ENCODE measurements around the gene RTCA. TPM values are rescaled to one million over a fixed set of nuclear protein-coding genes. Genes with fewer than 3 reads are reported as not detected.

Gene RTCA
- total and polyA plus RNA-seq, 2 experiments from 2014 or later, result 37.2 to 38.9 TPM

GRCh38 chr1:100342348-100342747 is 76.3 kb downstream of the RTCA start:
- Histone ChIP-seq H2AFZ (no peak overlapping the region), H3K36me3 (replicated peaks; ENCODE audit: insufficient read depth, low read depth) (no peaks in the 10 kb centered on the region), H3K4me3 (no peak overlapping the region), H4K20me1 (ENCODE audit: insufficient read depth, poor library complexity, severe bottlenecking) (no peaks in the 10 kb centered on the region), H3K4me2 (no peak overlapping the region), H3K79me2 (no peaks in the 10 kb centered on the region), H3K9me2 (replicated peaks; ENCODE audit: insufficient read depth) (no peaks in the 10 kb centered on the region), H3K27ac (no peak overlapping the region), H3K9me3 (ENCODE audit: low read depth) (no peaks in the 10 kb centered on the region), H3K4me1 (ENCODE audit: insufficient read depth) (no peaks in the 10 kb centered on the region), H3K27me3 (no peaks in the 10 kb centered on the region)
- TF ChIP-seq, protein P1, sequence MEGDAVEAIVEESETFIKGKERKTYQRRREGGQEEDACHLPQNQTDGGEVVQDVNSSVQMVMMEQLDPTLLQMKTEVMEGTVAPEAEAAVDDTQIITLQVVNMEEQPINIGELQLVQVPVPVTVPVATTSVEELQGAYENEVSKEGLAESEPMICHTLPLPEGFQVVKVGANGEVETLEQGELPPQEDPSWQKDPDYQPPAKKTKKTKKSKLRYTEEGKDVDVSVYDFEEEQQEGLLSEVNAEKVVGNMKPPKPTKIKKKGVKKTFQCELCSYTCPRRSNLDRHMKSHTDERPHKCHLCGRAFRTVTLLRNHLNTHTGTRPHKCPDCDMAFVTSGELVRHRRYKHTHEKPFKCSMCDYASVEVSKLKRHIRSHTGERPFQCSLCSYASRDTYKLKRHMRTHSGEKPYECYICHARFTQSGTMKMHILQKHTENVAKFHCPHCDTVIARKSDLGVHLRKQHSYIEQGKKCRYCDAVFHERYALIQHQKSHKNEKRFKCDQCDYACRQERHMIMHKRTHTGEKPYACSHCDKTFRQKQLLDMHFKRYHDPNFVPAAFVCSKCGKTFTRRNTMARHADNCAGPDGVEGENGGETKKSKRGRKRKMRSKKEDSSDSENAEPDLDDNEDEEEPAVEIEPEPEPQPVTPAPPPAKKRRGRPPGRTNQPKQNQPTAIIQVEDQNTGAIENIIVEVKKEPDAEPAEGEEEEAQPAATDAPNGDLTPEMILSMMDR (IDR thresholded peaks at IDR 0.05; ENCODE audit: poor library complexity), result no peak
- TF ChIP-seq EZH2 (IDR thresholded peaks at IDR 0.05; ENCODE audit: borderline replicate concordance) (no peak), EZH2phosphoT487 (IDR thresholded peaks at IDR 0.05; ENCODE audit: low read depth, severe bottlenecking, unreplicated experiment) (no peak)
- DNase-seq (ENCODE audit: low spot score), result no peak
- WGBS (ENCODE audit: low lambda C conversion rate, missing lambda C conversion rate), result 97% methylated on average over 2 of the region's 2 CpGs

MicroRNAs within 50 kb of the gene (microRNA counts, 767-probe panel; counts per million panel counts)
- microRNA hsa-miR-553, result not detected

Small RNAs within 50 kb of the gene (microRNA-seq; reads per million reads assigned to microRNA genes)
- not detected for gene MIR553

Small RNAs within 50 kb of the gene (small RNA-seq; reads per million reads assigned to genes)
- gene AL445928.1 (not detected), gene MIR553 (not detected)

Other genes with a start within 250 kb of the RTCA start
- gene SASS6, start 133.3 kb upstream of the RTCA start, total RNA-seq, result 4.5 and 7.5 TPM in 2 replicates
- 1.9 and 2.7 TPM in 2 replicates for gene SASS6, start 133.3 kb upstream of the RTCA start, polyA plus RNA-seq
- gene TRMT13, start 133.1 kb upstream of the RTCA start, total RNA-seq, result 13.7 and 18.8 TPM in 2 replicates
- gene TRMT13, start 133.1 kb upstream of the RTCA start, polyA plus RNA-seq, result 8.9 and 9.6 TPM in 2 replicates
- 0.68 and 1.2 TPM in 2 replicates for gene LRRC39, start 88.0 kb upstream of the RTCA start, total RNA-seq
- 0.88 and 1.1 TPM in 2 replicates for gene LRRC39, start 88.0 kb upstream of the RTCA start, polyA plus RNA-seq
- gene DBT, start 16.4 kb upstream of the RTCA start, total RNA-seq, result 10.5 and 11.8 TPM in 2 replicates
- gene DBT, start 16.4 kb upstream of the RTCA start, polyA plus RNA-seq, result 6.5 and 9.2 TPM in 2 replicates
- 14.5 and 16.5 TPM in 2 replicates for gene CDC14A, start 86.3 kb downstream of the RTCA start, total RNA-seq
- gene CDC14A, start 86.3 kb downstream of the RTCA start, polyA plus RNA-seq, result 5.8 and 7.3 TPM in 2 replicates